Endothelial cell of umbilical vein (primary cell): Measurements from ENCODE around the gene SETBP1. TPM values are rescaled to one million over a fixed set of nuclear protein-coding genes. Genes with fewer than 3 reads are reported as not detected.

Experiments
- BruUV-seq: library from RNA; stranded (reverse); fragments of 400-500 nt; replicated peaks from 2 replicates; lab custom pipeline; 2021; lab: Mats Ljungman, UMichigan
- CTCF ChIA-PET: fragments of 300-600, 350-600 bp; sonication (Branson Sonifier 250); formaldehyde crosslinking; loops from one replicate; lab custom pipeline; 2021; ENCODE audit warnings: antibody characterized with exemption, inconsistent platforms; lab: Charles Lee
- POLR2A ChIA-PET: fragments of 300-600, 350-600 bp; sonication (Branson Sonifier 250); formaldehyde crosslinking; loops from one replicate; lab custom pipeline; 2021; ENCODE audit warnings: antibody characterized with exemption, inconsistent platforms; lab: Charles Lee
- DNase-seq: peaks from one replicate; pipeline ENCODE4 v3.0.0-alpha.2; 2011; ENCODE audit warnings: low read depth, low spot score
- FAIRE-seq: peaks from 2 replicates; lab custom pipeline; 2011; peaks lifted over from hg19 to GRCh38; lab: Jason Lieb, UNC
- H2AFZ ChIP-seq: 2 replicates; pipeline ENCODE4 v1.6.0; 2012; ENCODE audit warnings: low read depth, low read length, control low read depth, inconsistent platforms
- H3K27ac ChIP-seq: 2 replicates; pipeline ENCODE4 v1.5.1; 2011; ENCODE audit warnings: low read depth, mild to moderate bottlenecking, control low read depth, low read length, moderate library complexity; ENCODE audit not compliant: insufficient read depth
- H3K27me3 ChIP-seq, 2 experiments: 2 replicates each; pipeline versions ENCODE4 v1.6.0 to v1.6.1; 2011; ENCODE audit warnings: low read length in 2 of 2, mixed read lengths in 1 of 2; ENCODE audit not compliant: control insufficient read depth in 2 of 2, insufficient read depth in 2 of 2
- H3K36me3 ChIP-seq, 2 experiments: 2 replicates in 1 of 2; 3 replicates in 1 of 2; pipeline ENCODE4 v1.5.1; 2011; ENCODE audit warnings: low read length in 2 of 2, mild to moderate bottlenecking in 1 of 2, moderate library complexity in 1 of 2; ENCODE audit not compliant: control insufficient read depth in 2 of 2, insufficient read depth in 2 of 2; ENCODE audit errors: extremely low read depth in 1 of 2
- H3K4me1 ChIP-seq: 3 replicates; pipeline ENCODE4 v1.5.1; 2011; ENCODE audit warnings: mild to moderate bottlenecking, low read length; ENCODE audit not compliant: control insufficient read depth, insufficient read depth; ENCODE audit errors: extremely low read depth
- H3K4me2 ChIP-seq: 2 replicates; pipeline ENCODE4 v1.6.1; 2011; ENCODE audit warnings: low read length, control low read depth, mixed read lengths; ENCODE audit not compliant: insufficient read depth
- H3K4me3 ChIP-seq, 3 experiments: fragments of 200-600 bp in 1 of 3; sonication (generic), shearing (Covaris generic) in 1 of 3; replicated peaks in 1 of 3; 2 replicates each; pipeline ENCODE4 v1.5.1; 2011 to 2016; ENCODE audit warnings: control low read depth in 3 of 3, low read length in 3 of 3, mild to moderate bottlenecking in 2 of 3, inconsistent platforms in 1 of 3, low read depth in 1 of 3, moderate library complexity in 1 of 3; ENCODE audit not compliant: insufficient read depth in 1 of 3
- H3K79me2 ChIP-seq: 2 replicates; pipeline ENCODE4 v1.6.0; 2012; ENCODE audit warnings: low read length, inconsistent platforms; ENCODE audit not compliant: control insufficient read depth, insufficient read depth
- H3K9ac ChIP-seq: replicated peaks from 2 replicates; pipeline ENCODE3; 2011; ENCODE audit warnings: low read length, control low read depth; ENCODE audit not compliant: insufficient read depth; ENCODE audit errors: extremely low read depth
- H3K9me1 ChIP-seq: replicated peaks from 3 replicates; pipeline ENCODE4 v1.6.0; 2011; ENCODE audit warnings: mild to moderate bottlenecking, low read length; ENCODE audit not compliant: control insufficient read depth, insufficient read depth; ENCODE audit errors: extremely low read depth
- H3K9me3 ChIP-seq: replicated peaks from 2 replicates; pipeline ENCODE4 v1.5.1; 2012; ENCODE audit warnings: low read length, inconsistent platforms; ENCODE audit not compliant: control insufficient read depth, insufficient read depth
- H4K20me1 ChIP-seq: replicated peaks from 2 replicates; pipeline ENCODE3; 2011; ENCODE audit warnings: mild to moderate bottlenecking, low read length; ENCODE audit not compliant: control insufficient read depth, insufficient read depth; ENCODE audit errors: extremely low read depth
- EZH2 ChIP-seq: IDR thresholded peaks from 2 replicates; pipeline ENCODE4 v1.6.1; 2012; ENCODE audit warnings: borderline replicate concordance, low read depth, mild to moderate bottlenecking, moderate library complexity, low read length, inconsistent platforms; ENCODE audit not compliant: severe bottlenecking
- FOS ChIP-seq: IDR thresholded peaks from 2 replicates; pipeline ENCODE4 v1.6.1; 2011; ENCODE audit warnings: mild to moderate bottlenecking, low read length, moderate library complexity, borderline replicate concordance; ENCODE audit not compliant: insufficient read depth
- GATA2 ChIP-seq: IDR thresholded peaks from 2 replicates; pipeline ENCODE4 v1.7.0; 2011; ENCODE audit warnings: low read depth, mild to moderate bottlenecking, moderate library complexity, mixed read lengths, low read length; ENCODE audit not compliant: insufficient read length, insufficient read depth
- JUN ChIP-seq: IDR thresholded peaks from 2 replicates; pipeline ENCODE4 v1.6.1; 2011; ENCODE audit warnings: borderline replicate concordance, low read depth; ENCODE audit not compliant: insufficient read length, insufficient read depth
- MYC ChIP-seq: IDR thresholded peaks from one replicate; pipeline ENCODE4 v1.6.1; 2011; ENCODE audit warnings: mild to moderate bottlenecking, low read depth, low read length
- POLR2A ChIP-seq: IDR thresholded peaks from 2 replicates; pipeline ENCODE4 v1.6.1; 2012; ENCODE audit warnings: low read depth, mild to moderate bottlenecking, control low read depth, low read length
- POLR2AphosphoS5 ChIP-seq: IDR thresholded peaks from 2 replicates; pipeline ENCODE4 v1.6.1; 2012; ENCODE audit warnings: low read depth, mild to moderate bottlenecking, control low read depth, low read length, moderate library complexity; ENCODE audit not compliant: insufficient read depth
- dilution Hi-C: fragments of 300-500 bp; cut with MboI; formaldehyde crosslinking; loops from one replicate; pipeline ENCODE4 v1.15.0; 2019; ENCODE audit warnings: low sequenced_read_pairs; ENCODE audit not compliant: extremely low pct_ligation_motif_present
- intact Hi-C: fragments of 100-400 bp; cut with micrococcal nuclease; formaldehyde crosslinking; loops from one replicate; pipeline ENCODE4 v1.10.0; 2022
- polyA plus RNA-seq, 4 experiments: library from polyadenylated mRNA; depleted of rRNA in 3 of 4; stranded (reverse) in 3 of 4; unstranded in 1 of 4; fragments of >200 nt; gene quantifications; 2 replicates each; pipeline versions ENCODE4 v1.2.1 to v1.2.3, GENCODE V29; 2011 to 2012; ENCODE audit warnings: missing spikeins in 1 of 4
- total RNA-seq: library from RNA; stranded (reverse); gene quantifications from 2 replicates; pipeline ENCODE4 v1.2.3, GENCODE V29; 2021
- TF ChIP-seq, protein P1 (sequence below), 2 donors: IDR thresholded peaks; 1 replicate in 1 of 2; 2 replicates in 1 of 2; pipeline ENCODE4 v1.5.1; 2011; ENCODE audit warnings: low read length in 2 of 2, mild to moderate bottlenecking in 2 of 2, moderate library complexity in 2 of 2, control low read depth in 1 of 2, inconsistent platforms in 1 of 2, low read depth in 1 of 2; ENCODE audit not compliant: insufficient read depth in 1 of 2; ENCODE audit errors: extremely low read depth in 1 of 2
- TF ChIP-seq, protein P2 (sequence below): IDR thresholded peaks from 2 replicates; pipeline ENCODE4 v1.6.1; 2011; ENCODE audit not compliant: insufficient read depth, insufficient read length

SETBP1 gene
- total and polyA plus RNA-seq, 2 donors (not counting 3 experiments of a cell fraction or from before 2014, with no cell fraction given), result 0.76 to 3.1 TPM

DNA sequence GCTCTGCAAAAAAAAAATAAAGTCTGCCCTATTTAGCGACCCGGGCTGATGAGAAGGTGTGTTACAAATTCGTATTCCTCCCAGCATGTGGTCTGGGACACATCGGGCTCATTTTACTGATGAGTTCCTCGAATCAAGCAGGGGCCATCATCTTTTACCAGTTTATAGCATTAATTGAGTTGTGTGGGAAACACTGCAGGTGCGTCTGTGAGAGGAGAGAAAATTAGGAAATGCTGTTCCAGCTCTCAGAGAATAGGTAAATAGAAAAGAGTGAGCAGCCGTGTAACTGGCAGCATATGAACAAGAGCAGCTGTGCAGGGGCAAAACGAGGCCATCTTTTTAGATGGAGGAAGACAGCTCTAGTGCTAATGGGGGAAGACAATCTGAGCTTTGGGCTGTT is 216.7 kb downstream of the SETBP1 start:
- H2AFZ ChIP-seq, result no peak overlapping the region
- intact Hi-C loops, result no loop called here

DNA sequence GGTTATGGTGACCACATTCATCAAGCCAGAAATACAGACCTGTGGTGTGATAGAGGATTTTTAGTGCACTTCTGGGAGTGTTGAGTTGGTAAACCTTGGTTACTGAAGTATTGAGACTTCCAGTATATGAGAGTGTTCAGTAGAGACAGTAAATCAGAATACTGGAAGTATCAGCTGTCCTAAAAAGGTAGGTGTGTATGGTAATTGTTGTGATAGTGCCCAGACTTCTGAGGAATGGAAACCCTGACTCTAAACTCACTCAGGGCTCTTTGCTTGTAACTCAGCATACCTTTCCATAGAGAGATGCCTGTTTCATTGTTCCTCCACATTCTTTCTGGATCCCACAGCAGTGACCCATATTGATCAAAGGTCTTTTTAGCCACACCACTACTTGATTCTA is 217.1 kb downstream of the SETBP1 start:
- H3K9ac ChIP-seq, result no peak overlapping the region
- intact Hi-C loops (no loop called here), dilution Hi-C loops (no loop called here)
- no peaks in the 10 kb centered on the region for H4K20me1 ChIP-seq
- no peak for DNase-seq
- TF ChIP-seq POLR2A (no peak), GATA2 (no peak), JUN (no peak), FOS (no peak), POLR2AphosphoS5 (no peak), MYC (no peak), EZH2 (no peak)
- TF ChIP-seq, protein P1, sequence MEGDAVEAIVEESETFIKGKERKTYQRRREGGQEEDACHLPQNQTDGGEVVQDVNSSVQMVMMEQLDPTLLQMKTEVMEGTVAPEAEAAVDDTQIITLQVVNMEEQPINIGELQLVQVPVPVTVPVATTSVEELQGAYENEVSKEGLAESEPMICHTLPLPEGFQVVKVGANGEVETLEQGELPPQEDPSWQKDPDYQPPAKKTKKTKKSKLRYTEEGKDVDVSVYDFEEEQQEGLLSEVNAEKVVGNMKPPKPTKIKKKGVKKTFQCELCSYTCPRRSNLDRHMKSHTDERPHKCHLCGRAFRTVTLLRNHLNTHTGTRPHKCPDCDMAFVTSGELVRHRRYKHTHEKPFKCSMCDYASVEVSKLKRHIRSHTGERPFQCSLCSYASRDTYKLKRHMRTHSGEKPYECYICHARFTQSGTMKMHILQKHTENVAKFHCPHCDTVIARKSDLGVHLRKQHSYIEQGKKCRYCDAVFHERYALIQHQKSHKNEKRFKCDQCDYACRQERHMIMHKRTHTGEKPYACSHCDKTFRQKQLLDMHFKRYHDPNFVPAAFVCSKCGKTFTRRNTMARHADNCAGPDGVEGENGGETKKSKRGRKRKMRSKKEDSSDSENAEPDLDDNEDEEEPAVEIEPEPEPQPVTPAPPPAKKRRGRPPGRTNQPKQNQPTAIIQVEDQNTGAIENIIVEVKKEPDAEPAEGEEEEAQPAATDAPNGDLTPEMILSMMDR (IDR thresholded peaks at IDR 0.05; ENCODE audit: extremely low read depth in 1 of 2, insufficient read depth in 1 of 2, low read depth in 1 of 2, low read length in 2 of 2), result no peak
- TF ChIP-seq, protein P2, sequence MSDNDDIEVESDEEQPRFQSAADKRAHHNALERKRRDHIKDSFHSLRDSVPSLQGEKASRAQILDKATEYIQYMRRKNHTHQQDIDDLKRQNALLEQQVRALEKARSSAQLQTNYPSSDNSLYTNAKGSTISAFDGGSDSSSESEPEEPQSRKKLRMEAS, result no peak
- H3K4me3 ChIP-seq, result no peak overlapping the region
- H2AFZ ChIP-seq, result no peak overlapping the region
- no peak overlapping the region for H3K4me2 ChIP-seq
- BruUV-seq, result no TSS peak
- no peaks in the 10 kb centered on the region for H3K4me1 ChIP-seq
- H3K27me3 ChIP-seq, result no peaks in the 10 kb centered on the region
- H3K9me3 ChIP-seq, result no peaks in the 10 kb centered on the region
- POLR2A ChIA-PET, result no interaction called here
- no peaks in the 10 kb centered on the region for H3K79me2 ChIP-seq
- CTCF ChIA-PET, result no interaction called here
- H3K9me1 ChIP-seq, result no peaks in the 10 kb centered on the region
- FAIRE-seq, result no peak
- H3K27ac ChIP-seq, result no peak overlapping the region
- no peaks in the 10 kb centered on the region for H3K36me3 ChIP-seq

More for the DNA sequence above, 216.7 kb downstream of the SETBP1 start:
- no peaks in the 10 kb centered on the region for H4K20me1 ChIP-seq
- no peaks in the 10 kb centered on the region for H3K4me1 ChIP-seq
- no TSS peak for BruUV-seq
- no peak overlapping the region for H3K4me3 ChIP-seq
- no peak for DNase-seq
- H3K9ac ChIP-seq, result no peak overlapping the region
- H3K36me3 ChIP-seq, result no peaks in the 10 kb centered on the region
- H3K4me2 ChIP-seq, result no peak overlapping the region
- no peaks in the 10 kb centered on the region for H3K79me2 ChIP-seq
- H3K9me3 ChIP-seq, result no peaks in the 10 kb centered on the region
- POLR2A ChIA-PET, result no interaction called here
- H3K27me3 ChIP-seq, result no peaks in the 10 kb centered on the region
- no peaks in the 10 kb centered on the region for H3K9me1 ChIP-seq
- no peak for TF ChIP-seq JUN
- TF ChIP-seq, protein P1 (IDR thresholded peaks at IDR 0.05; ENCODE audit: extremely low read depth in 1 of 2, insufficient read depth in 1 of 2, low read depth in 1 of 2, low read length in 2 of 2), result no peak
- CTCF ChIA-PET, result no interaction called here
- dilution Hi-C loops, result no loop called here
- no peak for FAIRE-seq
- H3K27ac ChIP-seq, result no peak overlapping the region
